ENCODE measurements around the gene SGMS1.

DNA sequence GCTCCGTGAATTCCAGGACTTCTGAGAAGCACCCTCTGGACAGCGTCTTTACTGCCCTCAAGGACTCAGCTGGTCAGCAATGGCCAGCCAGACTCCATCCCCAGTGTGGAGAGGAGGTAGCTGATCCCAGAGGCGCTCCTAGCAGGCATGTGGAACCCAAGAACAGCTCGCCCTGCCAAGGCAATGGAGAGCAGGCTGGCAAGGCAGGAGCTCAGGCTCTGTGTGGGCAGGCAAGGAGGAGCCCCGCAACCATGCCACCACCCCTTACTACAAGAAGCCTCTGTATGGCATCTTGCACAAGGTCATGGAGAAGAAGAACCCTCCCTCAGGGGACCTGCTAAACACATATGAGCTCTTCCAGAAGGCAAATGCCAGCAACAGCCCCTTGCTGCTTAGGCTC is 34.4 kb upstream of the SGMS1 start:
- TF ChIP-seq CTCF (IDR thresholded peaks at IDR 0.05) (no peak), POLR2A (IDR thresholded peaks at IDR 0.05; ENCODE audit: low read depth) (no peak), EP300 (IDR thresholded peaks at IDR 0.05) (no peak)
